ENCODE results near the gene EEF1AKMT2. TPM values are rescaled to one million over a fixed set of nuclear protein-coding genes. Genes with fewer than 3 reads are reported as not detected.

The EEF1AKMT2 gene
- polyA plus RNA-seq, 12 donors = 17.8 to 53.5 (median 22.7) TPM; not detected in 1

Other genes with a start within 250 kb of the EEF1AKMT2 start
- gene FAM53B, start 47.5 kb downstream of the EEF1AKMT2 start, polyA plus RNA-seq (ENCODE audit: insufficient read length in 12 of 12) = 10 to 100 TPM in 11 of 12 donors, not detected in 1; 18.3 to 30.3 (median 21.7) TPM
- gene ABRAXAS2, start 9.9 kb upstream of the EEF1AKMT2 start, polyA plus RNA-seq (ENCODE audit: insufficient read length in 12 of 12) = 10 to 100 TPM in 11 of 12 donors, not detected in 1; 16.2 to 22.3 (median 18.9) TPM
- 10 to 100 TPM in 11 of 12 donors, not detected in 1; 13.2 to 25.9 (median 20.5) TPM for gene ZRANB1, start 150.2 kb upstream of the EEF1AKMT2 start, polyA plus RNA-seq (ENCODE audit: insufficient read length in 12 of 12)